ENCODE measurements around the gene KY. TPM values are rescaled to one million over a fixed set of nuclear protein-coding genes. Genes with fewer than 3 reads are reported as not detected.

KY gene
- total RNA-seq, 4 donors from 2014 or later = 0.09 to 0.13 TPM; not detected in 2

DNA sequence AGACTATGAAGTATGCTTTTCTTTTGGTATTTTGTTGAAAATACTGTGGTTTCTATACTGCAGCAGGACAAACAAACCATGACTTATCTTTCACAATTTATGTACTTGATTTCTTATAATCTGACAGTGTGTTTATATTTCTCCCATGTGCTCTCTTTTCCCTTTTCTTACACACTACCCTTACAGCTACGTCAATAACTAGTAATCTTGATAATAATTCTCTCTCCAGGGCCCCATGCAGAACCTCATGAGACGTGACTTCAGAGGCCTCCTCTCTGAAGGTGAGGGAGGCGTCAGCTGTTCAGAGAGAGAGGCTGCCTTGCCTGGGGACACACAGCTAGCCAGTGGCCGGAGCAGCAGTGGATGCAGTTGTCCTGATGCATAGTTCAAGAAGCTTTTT is 35.9 kb downstream of the KY start:
- ATAC-seq (ENCODE audit: low FRiP score) = no peak
- TF ChIP-seq, protein P1, sequence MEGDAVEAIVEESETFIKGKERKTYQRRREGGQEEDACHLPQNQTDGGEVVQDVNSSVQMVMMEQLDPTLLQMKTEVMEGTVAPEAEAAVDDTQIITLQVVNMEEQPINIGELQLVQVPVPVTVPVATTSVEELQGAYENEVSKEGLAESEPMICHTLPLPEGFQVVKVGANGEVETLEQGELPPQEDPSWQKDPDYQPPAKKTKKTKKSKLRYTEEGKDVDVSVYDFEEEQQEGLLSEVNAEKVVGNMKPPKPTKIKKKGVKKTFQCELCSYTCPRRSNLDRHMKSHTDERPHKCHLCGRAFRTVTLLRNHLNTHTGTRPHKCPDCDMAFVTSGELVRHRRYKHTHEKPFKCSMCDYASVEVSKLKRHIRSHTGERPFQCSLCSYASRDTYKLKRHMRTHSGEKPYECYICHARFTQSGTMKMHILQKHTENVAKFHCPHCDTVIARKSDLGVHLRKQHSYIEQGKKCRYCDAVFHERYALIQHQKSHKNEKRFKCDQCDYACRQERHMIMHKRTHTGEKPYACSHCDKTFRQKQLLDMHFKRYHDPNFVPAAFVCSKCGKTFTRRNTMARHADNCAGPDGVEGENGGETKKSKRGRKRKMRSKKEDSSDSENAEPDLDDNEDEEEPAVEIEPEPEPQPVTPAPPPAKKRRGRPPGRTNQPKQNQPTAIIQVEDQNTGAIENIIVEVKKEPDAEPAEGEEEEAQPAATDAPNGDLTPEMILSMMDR (IDR thresholded peaks at IDR 0.05) = no peak
- no peak for DNase-seq (ENCODE audit: low spot score)

DNA sequence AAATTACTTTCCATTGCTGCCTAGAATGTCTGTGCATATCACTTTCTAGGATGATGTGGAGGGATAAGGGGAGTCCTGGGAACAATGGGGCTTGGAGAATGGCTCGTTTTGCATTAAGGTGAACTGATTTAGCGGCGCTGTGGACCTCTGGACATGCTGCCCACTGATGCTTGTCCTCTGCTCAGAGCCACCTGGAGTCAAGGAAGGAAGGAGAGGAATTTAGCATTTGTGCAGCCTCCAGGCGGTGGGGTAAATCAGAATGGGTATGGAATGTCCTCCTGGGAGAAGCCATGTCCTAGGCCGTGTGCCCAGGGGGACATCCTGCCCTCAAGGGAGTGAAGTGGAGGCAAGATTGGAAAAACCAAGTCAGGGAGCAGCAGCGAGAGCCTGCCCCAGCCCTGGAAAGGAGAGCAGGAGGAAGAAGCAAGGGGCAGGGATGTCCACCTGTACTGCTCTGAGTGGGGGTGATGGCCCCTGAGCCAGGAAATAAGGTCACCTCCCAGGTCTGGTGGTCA is 37.8 kb downstream of the KY start:
- TF ChIP-seq, protein P1 (IDR thresholded peaks at IDR 0.05) = no peak
- DNase-seq (ENCODE audit: low spot score) (no peak), ATAC-seq (ENCODE audit: low FRiP score) (no peak)

DNA sequence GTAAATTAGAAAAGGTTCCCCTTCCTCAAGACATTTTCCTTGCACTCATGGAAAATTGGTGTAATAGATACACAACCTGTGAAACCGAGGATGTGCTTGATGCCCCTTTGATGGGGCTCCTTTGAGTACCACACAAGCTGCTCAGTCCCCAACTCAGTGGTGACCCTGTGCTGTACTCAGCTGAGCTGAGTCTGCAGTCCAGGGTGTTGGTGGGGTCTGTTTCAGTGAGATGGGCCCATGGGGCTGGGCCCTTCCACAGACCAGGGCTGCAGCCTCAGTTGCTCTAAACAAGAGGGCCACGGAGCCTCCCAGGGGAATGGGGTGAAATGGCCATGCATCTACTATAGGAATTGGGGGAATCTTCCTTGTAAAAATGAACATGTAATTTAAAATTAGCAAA is 39.3 kb downstream of the KY start:
- TF ChIP-seq, protein P1 (IDR thresholded peaks at IDR 0.05) = no peak
- DNase-seq (ENCODE audit: low spot score) (no peak), ATAC-seq (ENCODE audit: low FRiP score) (no peak)

DNA sequence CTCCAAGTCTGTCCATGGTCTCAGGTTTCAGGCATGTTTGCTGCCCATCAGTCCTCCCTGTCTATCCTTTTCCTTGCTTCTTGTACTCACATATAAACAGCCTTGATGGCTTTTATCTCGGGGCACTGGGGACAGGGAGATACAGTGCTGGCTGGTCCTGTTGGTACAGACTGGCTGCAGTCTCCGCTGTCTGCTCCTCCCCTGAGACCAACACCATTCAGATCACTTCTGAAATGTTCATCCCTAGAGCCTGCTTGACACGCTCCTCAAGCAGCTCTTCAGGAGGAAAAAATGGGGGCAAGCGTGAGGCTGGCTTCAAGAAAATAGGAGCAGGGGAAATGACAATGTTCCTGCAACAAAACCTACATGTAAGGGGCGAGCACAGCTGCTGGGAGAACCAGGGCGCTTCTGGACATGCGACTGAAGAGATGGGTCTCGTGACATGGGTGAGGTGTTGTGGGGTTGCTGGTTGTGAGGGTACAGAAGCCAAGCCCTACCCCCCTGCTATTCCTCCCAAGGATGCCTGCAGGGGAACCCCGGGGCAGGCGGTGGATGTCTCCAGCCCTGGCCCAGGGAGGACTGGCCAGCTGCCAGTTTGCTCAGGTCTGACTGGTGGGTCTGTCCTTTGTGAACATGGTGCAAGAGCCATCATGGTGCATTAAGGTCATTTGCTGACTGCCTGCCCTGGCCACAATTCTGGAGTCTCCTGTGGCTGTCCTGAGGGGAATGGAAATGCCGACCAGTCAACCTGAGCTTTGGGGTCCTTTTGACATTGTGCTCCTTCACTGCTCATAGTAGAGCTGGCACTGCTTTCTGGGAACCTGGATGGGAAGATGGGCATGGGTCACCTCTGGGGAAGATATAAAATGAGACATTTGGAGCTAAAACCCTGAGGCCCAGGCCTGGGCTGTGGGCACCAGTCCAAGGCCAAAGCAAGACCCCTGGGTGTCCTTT is 40.1 kb downstream of the KY start:
- DNase-seq (ENCODE audit: low spot score) (no peak), ATAC-seq (ENCODE audit: low FRiP score) (no peak)
- TF ChIP-seq, protein P1 (IDR thresholded peaks at IDR 0.05) = no peak

DNA sequence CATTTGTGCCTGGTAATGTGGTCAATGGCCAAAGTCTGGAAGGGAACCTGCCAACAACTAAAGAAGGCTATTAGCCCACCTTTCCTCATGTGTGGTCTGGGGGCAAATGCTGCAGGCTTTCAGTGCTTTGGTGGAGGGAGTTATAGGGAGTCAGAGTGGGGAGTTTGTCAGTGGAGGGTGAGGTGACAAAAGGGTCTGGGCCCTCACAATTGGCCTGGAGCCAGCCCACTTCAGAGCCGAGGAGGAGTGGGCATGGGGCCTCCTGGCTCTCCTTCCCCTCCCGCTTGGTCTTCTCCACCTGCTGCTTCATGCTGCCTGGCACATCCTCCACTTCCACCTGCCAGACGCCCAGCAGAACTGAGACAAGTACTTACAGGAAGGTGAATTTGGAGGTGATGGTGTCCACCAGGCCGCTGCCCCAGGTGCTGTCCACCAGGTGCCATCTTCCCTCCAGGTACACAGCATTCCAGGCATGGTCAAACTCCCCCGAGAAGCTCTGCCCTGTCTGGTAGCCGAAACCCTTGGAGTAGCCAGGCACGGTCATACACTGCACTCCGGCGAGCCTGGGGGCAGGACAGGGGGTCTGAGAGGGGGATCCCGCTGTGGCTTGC is 40.9 kb downstream of the KY start:
- no peak for ATAC-seq (ENCODE audit: low FRiP score)
- no peak for DNase-seq (ENCODE audit: low spot score)
- TF ChIP-seq, protein P1 (IDR thresholded peaks at IDR 0.05) = no peak

DNA sequence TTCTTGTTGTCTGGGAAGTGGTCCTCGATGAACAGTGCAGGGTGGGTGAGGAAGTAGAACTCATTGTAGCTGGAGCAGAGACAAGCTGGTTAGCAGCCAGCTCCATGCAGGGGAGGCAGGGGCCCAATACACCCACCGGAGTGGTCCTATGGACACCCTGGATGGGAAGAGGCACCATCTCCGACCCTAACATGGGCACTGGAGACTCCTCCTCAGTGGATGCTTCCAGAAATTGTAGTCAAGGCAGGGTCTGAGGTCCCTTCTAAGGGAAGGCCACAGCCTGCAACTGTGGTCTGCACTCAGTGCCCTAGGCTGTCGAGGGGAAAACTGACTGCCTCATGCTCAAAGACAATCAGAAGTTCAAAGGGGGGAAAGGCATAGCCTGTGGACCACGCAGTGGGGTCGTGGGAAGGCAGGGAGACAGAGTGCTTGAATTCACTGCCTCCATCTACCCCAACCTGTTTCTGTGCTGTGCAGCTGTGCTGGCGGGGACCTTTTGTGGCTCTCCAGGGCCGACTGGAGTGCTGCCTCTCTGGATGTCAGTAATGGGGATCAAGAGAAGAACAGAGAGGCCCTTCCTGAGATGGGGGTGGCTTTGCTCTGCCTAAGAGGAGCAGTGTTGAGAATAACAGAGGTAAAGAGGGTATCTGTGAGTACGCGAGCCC is 41.9 kb downstream of the KY start:
- DNase-seq (ENCODE audit: low spot score) (no peak), ATAC-seq (ENCODE audit: low FRiP score) (no peak)
- TF ChIP-seq, protein P1 (IDR thresholded peaks at IDR 0.05) = no peak
